ENCODE results near the gene LCLAT1.

LCLAT1 gene

DNA sequence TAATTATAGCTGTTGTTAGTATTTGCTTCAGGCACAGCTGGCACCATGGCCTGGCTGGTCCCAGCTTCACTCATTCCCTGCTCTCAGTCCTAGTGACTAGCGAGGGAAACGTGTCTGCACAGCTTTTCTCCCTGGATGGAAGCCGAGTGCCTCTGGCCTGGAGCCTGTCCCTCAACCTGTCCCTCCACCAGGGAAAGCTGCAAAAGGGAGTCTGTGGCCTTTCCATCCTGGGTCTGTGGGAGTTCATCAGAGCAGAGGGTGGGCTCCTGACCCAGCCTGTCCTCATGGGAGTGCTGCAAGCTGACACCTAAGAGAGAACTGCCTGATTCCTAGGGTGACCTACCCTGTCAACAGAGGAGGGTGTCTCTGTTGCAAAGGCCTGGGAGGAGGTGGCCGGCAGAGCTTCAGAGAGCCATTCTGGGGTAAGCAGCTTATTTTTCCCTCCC lies 241.9 kb downstream of the LCLAT1 start:
- Histone ChIP-seq H3K9ac (ENCODE audit: low read depth, low read length) (no peak overlapping the region), H3K9me3 (ENCODE audit: control insufficient read depth, insufficient read depth, low read length) (no peaks in the 10 kb centered on the region), H3K36me3 (ENCODE audit: control insufficient read depth, insufficient read depth, low read length) (no peaks in the 10 kb centered on the region), H3K27me3 (ENCODE audit: control insufficient read depth, insufficient read depth, low read length) (no peaks in the 10 kb centered on the region), H3K4me3 (ENCODE audit: low read depth, low read length) (no peak overlapping the region), H3K4me1 (ENCODE audit: control insufficient read depth, insufficient read depth, low read length) (peaks cover 7% of the 10 kb centered on the region)

DNA sequence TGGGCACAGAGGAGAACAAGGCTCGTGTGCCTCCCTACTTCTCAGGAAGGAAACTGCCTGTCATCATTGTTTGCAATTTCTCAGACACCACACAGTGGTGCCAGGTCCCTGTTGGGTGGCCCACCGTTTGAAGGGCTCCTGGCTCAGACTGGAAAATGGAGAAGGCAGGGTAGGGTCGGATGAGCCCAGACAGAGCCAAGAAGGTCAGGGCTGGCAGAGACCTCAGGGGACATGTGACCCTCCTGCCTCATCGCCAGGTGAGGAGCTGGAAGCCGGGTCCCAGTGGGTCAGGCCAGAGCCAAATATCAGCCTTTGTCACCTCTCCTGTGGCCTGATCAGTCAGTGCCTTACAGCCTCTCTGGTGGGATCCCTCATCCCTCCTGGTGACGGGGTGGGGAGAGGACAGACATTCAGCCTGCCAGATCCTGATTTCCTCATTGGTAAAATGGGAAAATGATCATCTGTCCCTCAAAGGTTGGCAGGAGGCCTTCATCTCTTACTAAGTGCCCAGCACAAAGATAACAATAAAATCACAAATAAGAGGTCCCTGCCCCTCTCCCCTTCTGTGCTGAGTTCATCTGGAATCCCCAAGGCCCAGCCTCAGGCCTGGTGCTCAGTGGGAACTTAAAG lies 242.6 kb downstream of the LCLAT1 start:
- Histone ChIP-seq H3K4me3 (ENCODE audit: low read depth, low read length) (no peak overlapping the region), H3K9ac (ENCODE audit: low read depth, low read length) (no peak overlapping the region), H3K4me1 (ENCODE audit: control insufficient read depth, insufficient read depth, low read length) (peaks cover 7% of the 10 kb centered on the region), H3K9me3 (ENCODE audit: control insufficient read depth, insufficient read depth, low read length) (no peaks in the 10 kb centered on the region), H3K27me3 (ENCODE audit: control insufficient read depth, insufficient read depth, low read length) (no peaks in the 10 kb centered on the region), H3K36me3 (ENCODE audit: control insufficient read depth, insufficient read depth, low read length) (no peaks in the 10 kb centered on the region)

DNA sequence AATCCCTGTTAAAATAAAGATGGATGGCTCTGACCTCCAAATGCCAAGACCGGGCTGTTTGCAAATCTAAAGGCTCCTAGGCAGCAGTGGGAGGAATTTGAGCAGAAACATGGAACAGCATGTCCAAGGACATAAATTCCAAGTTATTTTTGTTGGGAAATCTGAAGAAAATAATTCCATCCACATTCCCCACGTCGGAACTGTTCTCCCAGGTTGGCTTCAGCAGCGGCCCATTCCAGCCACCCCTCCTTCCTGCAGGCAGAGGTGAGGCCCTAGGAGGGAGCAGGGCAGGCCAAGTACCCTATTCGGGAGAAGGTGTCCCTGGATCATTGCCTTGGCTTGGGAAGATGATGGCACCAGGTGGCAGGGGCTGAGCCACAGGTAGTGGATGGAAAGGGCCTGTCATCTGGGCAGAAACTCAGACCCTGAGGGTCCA lies 243.1 kb downstream of the LCLAT1 start:
- Histone ChIP-seq H3K4me3 (ENCODE audit: low read depth, low read length) (no peak overlapping the region), H3K9ac (ENCODE audit: low read depth, low read length) (no peak overlapping the region), H3K36me3 (ENCODE audit: control insufficient read depth, insufficient read depth, low read length) (no peaks in the 10 kb centered on the region), H3K9me3 (ENCODE audit: control insufficient read depth, insufficient read depth, low read length) (no peaks in the 10 kb centered on the region), H3K27me3 (ENCODE audit: control insufficient read depth, insufficient read depth, low read length) (no peaks in the 10 kb centered on the region), H3K4me1 (ENCODE audit: control insufficient read depth, insufficient read depth, low read length) (peaks cover 7% of the 10 kb centered on the region)

DNA sequence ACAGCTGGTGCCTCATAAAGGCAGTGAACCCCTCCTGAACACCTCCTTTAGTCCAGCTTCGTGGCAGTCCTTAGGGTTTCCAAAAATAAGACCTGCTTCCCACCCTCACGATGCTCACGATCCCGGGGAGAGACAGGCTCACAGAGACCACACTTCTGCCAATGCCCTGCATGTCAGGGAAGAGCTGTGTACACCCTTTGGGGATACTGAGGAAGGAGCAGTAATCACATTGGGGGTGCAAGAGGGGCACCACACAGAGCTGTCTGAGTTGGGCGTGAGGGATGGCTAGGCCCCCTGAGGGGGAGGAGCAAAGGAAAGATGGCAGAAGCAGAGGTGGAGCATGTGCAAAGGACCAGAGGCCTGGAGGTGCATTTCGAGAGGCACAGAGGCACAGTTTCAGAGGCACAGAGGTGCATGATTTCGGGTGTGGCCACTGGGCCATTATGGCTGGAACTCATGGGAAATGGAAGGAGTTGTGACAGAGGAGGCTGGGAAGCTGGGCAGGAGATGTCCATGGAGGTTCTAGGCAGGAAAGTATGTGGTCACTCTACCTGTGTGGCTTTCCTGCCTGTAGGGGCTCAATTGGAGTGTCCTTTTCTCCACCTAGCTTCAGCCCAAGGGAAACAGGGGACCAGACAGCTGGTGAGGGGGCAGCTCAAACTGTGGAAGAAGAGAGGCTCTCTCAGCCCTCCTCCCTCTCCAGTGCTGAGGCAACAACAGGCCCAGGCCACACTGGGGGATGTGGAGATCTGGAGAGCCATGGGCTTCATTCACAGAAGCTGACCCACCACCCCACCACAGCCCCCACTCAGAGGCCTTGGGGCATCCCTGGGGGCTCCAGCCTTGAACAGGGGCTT lies 244.3 kb downstream of the LCLAT1 start:
- no peak overlapping the region for H3K9ac ChIP-seq (ENCODE audit: low read depth, low read length)
- no peaks in the 10 kb centered on the region for H3K27me3 ChIP-seq (ENCODE audit: control insufficient read depth, insufficient read depth, low read length)
- peaks cover 3% of the 10 kb centered on the region for H3K4me1 ChIP-seq (ENCODE audit: control insufficient read depth, insufficient read depth, low read length)
- H3K36me3 ChIP-seq (ENCODE audit: control insufficient read depth, insufficient read depth, low read length) = no peaks in the 10 kb centered on the region
- no peaks in the 10 kb centered on the region for H3K9me3 ChIP-seq (ENCODE audit: control insufficient read depth, insufficient read depth, low read length)
- no peak overlapping the region for H3K4me3 ChIP-seq (ENCODE audit: low read depth, low read length)

DNA sequence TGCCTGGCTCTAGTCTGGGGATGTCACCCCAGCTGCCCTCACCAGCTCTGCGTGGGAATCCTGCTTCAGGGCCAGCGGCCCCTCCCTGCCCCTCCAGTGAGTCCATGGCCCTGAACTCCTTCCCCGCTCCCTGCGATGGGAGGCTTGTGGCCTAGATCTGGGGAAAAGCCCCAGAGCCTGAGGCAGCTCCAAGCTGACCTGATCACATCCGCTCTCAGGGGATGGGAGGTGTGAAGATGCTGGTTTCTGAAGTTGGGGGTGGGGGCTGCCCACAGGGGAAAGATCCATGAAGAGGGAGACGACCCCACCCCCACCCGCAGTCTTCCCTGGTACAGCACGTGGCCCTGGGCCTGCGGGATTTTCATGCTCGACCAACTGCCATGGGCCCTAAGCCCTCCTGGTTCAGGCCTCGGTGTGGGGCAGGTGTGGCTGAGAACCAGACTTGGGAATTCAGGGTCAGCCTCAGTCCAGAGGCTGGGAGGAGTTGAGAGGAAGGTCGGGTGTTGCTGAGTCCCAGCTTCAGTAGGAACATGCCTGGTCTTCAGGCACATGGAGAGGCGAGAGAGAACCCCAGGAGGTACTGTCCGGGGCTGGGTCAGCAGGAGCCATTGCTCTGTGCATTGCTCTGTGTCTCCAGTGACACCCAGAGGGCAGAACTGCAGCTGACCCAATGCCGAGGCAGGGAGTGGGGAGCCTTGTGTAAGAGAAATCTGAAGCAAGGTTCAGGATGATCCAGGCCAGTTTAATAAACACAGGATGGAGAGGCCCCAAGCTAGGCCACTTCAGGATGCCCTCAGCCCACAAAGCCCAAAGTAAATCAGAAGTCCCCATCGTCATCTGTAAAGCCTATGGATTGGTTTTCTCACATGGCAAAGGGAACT lies 245.1 kb downstream of the LCLAT1 start:
- Histone ChIP-seq H3K9ac (ENCODE audit: low read depth, low read length) (no peak overlapping the region), H3K9me3 (ENCODE audit: control insufficient read depth, insufficient read depth, low read length) (no peaks in the 10 kb centered on the region), H3K4me3 (ENCODE audit: low read depth, low read length) (no peak overlapping the region), H3K4me1 (ENCODE audit: control insufficient read depth, insufficient read depth, low read length) (peaks cover 3% of the 10 kb centered on the region), H3K36me3 (ENCODE audit: control insufficient read depth, insufficient read depth, low read length) (no peaks in the 10 kb centered on the region), H3K27me3 (ENCODE audit: control insufficient read depth, insufficient read depth, low read length) (no peaks in the 10 kb centered on the region)

DNA sequence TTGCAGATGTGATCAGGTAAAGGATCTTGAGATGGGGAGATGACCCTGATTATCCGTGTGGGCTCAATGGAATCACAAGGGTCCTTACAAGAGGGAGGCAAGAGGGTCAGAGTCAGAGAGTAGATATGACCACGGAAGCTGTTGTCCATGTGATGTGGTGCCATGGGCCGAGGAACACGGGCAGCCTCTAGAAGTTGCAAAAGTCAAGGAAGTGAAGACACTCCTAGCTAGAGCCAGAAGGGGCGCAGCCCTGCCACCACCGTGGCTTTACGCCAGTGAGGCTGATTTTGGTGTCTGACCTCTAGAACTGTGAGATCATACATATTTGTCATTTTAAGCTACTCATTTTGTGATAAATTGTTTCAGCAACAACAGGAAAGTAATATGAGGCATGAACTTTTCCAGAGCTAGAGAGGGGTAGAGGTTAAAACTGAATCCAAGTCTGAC lies 245.8 kb downstream of the LCLAT1 start:
- H3K27me3 ChIP-seq (ENCODE audit: control insufficient read depth, insufficient read depth, low read length) = no peaks in the 10 kb centered on the region
- H3K36me3 ChIP-seq (ENCODE audit: control insufficient read depth, insufficient read depth, low read length) = no peaks in the 10 kb centered on the region
- no peak overlapping the region for H3K9ac ChIP-seq (ENCODE audit: low read depth, low read length)
- H3K4me1 ChIP-seq (ENCODE audit: control insufficient read depth, insufficient read depth, low read length) = peaks cover 3% of the 10 kb centered on the region
- H3K9me3 ChIP-seq (ENCODE audit: control insufficient read depth, insufficient read depth, low read length) = no peaks in the 10 kb centered on the region
- H3K4me3 ChIP-seq (ENCODE audit: low read depth, low read length) = no peak overlapping the region
